Activated naive CD8-positive, alpha-beta T cell (primary cell): ENCODE data around the gene BPIFB3.
"Not testable (repeated sequence)": the region's sequence is repeated elsewhere in the genome, so short reads cannot be mapped to it uniquely, and the experiment has no call there.

Source experiments
- H3K27ac Mint-ChIP-seq: one replicate; pipeline ENCODE4 v1.8.0; 2021; ENCODE audit warnings: mixed read lengths
- H3K27me3 Mint-ChIP-seq: one replicate; pipeline ENCODE4 v1.8.0; 2021; ENCODE audit warnings: mixed read lengths
- H3K36me3 Mint-ChIP-seq: one replicate; pipeline ENCODE4 v1.8.0; 2021; ENCODE audit warnings: mixed read lengths
- H3K4me1 Mint-ChIP-seq: one replicate; pipeline ENCODE4 v1.8.0; 2021; ENCODE audit warnings: low read depth, mixed read lengths
- H3K4me3 Mint-ChIP-seq: one replicate; pipeline ENCODE4 v1.8.0; 2021; ENCODE audit warnings: mild to moderate bottlenecking, mixed read lengths
- H3K9me3 Mint-ChIP-seq: one replicate; pipeline ENCODE4 v1.8.0; 2021; ENCODE audit warnings: low read depth, mixed read lengths

The BPIFB3 gene

DNA sequence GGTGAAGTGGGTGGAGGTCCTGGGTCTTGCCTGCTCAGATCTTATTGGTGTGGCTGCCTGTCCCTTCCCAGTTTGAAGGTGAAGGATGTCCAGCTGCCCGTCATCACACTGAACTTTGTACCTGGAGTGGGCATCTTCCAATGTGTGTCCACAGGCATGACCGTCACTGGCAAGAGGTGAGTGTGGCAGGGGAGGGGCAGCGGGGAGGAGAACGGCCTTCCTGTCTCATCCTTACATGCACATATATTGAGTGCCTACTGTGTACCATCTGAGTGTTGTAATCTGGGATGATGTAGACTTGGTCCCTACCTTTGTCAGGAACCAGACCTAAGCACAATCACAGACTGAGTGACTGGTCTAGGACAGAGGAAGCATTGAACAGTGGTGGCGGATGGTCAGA lies 19.6 kb upstream of the BPIFB3 start:
- Mint-ChIP-seq H3K4me1 (no peaks in the 10 kb centered on the region), H3K27ac (no peak overlapping the region), H3K36me3 (no peaks in the 10 kb centered on the region)

DNA sequence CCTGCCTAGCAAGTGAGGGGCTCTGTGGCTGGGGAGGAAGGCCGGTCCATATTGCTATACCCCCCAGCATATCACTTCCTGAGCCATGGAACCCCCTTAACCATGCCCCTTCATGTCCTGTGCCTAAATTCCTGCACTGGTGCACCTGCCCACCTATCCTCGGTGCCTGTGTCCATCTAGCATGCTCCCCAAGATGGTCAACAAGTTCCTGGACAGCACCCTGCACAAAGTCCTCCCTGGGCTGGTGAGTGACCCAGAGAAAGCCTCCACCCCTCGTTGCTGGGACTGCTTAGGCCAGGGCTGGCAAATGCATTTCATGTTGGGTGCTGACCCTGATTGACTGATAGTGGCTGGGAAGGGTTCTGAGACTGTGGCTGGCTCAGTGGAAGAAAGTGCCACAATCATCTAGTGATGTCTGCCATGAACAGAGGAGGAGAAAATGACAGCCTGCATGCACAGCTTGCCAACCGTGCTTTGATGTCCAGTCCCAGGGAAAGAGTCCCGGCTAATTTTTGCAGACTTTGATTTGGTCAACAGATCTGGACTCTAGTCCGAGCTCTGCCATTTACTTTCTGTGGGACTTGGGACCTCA lies 18.7 kb upstream of the BPIFB3 start:
- no peak overlapping the region for H3K4me3 Mint-ChIP-seq
- H3K36me3 Mint-ChIP-seq, result no peaks in the 10 kb centered on the region
- H3K27ac Mint-ChIP-seq, result no peak overlapping the region
- no peaks in the 10 kb centered on the region for H3K4me1 Mint-ChIP-seq
- no peaks in the 10 kb centered on the region for H3K27me3 Mint-ChIP-seq
- peaks cover 5% of the 10 kb centered on the region for H3K9me3 Mint-ChIP-seq

More for the DNA sequence above, 19.6 kb upstream of the BPIFB3 start:
- H3K27me3 Mint-ChIP-seq, result no peaks in the 10 kb centered on the region
- no peak overlapping the region for H3K4me3 Mint-ChIP-seq
- peaks cover 5% of the 10 kb centered on the region for H3K9me3 Mint-ChIP-seq

DNA sequence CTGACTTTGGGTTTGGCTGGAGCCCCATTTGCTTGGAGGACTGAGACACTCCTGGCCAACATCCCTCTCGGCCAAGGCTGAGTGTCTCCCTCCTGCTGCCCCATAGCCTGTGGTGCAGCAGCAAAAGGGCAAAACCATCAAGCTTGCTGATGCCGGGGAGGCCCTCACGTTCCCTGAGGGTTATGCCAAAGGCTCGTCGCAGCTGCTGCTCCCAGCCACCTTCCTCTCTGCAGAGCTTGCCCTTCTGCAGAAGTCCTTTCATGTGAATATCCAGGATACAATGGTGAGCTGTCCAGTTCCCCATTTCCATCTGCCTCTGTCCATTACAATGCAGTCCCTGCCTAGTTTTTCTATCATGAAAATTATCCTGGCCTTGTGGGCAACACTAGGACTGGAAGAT lies 16.2 kb upstream of the BPIFB3 start:
- no peaks in the 10 kb centered on the region for H3K27me3 Mint-ChIP-seq
- H3K36me3 Mint-ChIP-seq, result no peaks in the 10 kb centered on the region
- no peak overlapping the region for H3K27ac Mint-ChIP-seq

DNA sequence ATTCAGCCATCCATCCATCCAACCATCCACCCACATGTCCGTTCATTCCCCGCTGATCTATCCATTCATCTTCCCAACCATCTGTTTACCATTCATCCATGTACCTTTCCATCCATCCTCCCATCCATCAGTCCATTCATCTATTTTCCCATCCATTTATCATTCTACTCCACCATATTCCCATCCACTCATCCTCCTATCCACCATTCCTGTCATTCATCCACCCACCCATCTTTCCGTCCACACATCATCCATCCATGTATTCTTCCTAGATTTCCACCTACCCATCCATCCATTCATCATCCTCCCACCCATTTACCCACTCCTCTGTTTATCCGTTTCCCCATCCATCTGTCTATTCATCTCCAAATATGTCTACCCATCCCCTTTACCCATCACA lies 15.5 kb upstream of the BPIFB3 start:
- Mint-ChIP-seq H3K36me3 (no peaks in the 10 kb centered on the region), H3K27ac (no peak overlapping the region), H3K4me1 (no peaks in the 10 kb centered on the region), H3K4me3 (no peak overlapping the region), H3K27me3 (no peaks in the 10 kb centered on the region), H3K9me3 (peaks cover 2% of the 10 kb centered on the region)

More for the DNA sequence above, 16.2 kb upstream of the BPIFB3 start:
- H3K9me3 Mint-ChIP-seq, result peaks cover 5% of the 10 kb centered on the region
- no peaks in the 10 kb centered on the region for H3K4me1 Mint-ChIP-seq
- H3K4me3 Mint-ChIP-seq, result no peak overlapping the region

DNA sequence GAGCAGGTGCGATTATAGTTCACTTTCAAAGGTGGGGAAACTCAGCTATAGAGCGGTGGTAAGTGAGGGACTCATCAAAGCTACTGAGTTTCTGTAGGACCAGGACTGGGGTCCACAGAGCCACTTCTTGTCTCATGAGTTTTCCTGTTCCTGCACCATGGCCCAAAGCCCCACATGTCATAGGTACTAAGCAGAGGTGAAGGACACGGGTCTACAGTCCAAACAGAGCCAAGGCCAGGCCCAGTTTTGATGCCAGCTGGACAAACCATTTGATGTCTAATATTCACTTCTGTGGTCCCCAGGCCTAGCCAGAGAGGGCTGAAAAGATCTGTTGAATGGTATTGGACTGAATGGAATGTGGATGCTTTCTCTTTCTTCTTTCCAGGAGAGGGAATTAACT lies 11.3 kb upstream of the BPIFB3 start:
- no peak overlapping the region for H3K4me3 Mint-ChIP-seq
- H3K27me3 Mint-ChIP-seq, result no peaks in the 10 kb centered on the region
- H3K4me1 Mint-ChIP-seq, result no peaks in the 10 kb centered on the region
- H3K9me3 Mint-ChIP-seq, result peaks cover 14% of the 10 kb centered on the region
- H3K27ac Mint-ChIP-seq, result no peak overlapping the region
- peaks cover 4% of the 10 kb centered on the region for H3K36me3 Mint-ChIP-seq

DNA sequence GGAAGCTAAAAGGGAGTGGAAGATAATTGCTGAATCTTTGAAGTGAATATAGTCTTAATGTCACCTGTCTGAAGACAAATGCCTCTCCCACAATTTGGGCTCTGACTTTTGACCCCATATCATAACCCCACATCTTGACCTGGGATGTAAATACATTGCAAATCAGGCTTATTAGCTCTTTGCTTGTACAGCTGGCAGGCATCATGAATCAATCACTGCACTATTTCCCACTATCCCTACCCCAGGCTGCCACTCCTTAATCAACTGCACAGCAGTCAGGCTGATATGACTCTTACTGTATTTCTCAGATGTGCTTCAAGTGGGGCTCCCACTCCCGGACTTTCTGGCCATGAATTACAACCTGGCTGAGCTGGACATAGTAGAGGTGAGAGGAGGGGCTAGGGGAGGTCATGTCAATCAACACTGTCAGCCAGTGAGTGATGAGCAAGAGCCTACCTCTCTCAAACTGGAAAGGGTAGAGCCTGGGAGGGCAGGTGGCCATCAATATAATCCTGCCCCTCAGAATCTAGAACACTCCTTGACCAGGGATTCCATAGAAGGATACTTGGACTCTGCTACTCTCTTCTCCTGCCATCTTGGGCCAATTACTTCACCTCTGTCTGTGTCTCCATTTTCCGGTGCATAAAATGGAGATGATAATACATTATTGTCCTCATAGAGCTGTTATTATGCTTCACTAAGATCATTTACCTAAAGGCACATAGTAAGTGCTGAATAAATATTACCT lies 10.5 kb upstream of the BPIFB3 start:
- Mint-ChIP-seq H3K36me3 (peaks cover 4% of the 10 kb centered on the region), H3K9me3 (peaks cover 14% of the 10 kb centered on the region), H3K27ac (no peak overlapping the region), H3K27me3 (no peaks in the 10 kb centered on the region), H3K4me1 (no peaks in the 10 kb centered on the region), H3K4me3 (no peak overlapping the region)

DNA sequence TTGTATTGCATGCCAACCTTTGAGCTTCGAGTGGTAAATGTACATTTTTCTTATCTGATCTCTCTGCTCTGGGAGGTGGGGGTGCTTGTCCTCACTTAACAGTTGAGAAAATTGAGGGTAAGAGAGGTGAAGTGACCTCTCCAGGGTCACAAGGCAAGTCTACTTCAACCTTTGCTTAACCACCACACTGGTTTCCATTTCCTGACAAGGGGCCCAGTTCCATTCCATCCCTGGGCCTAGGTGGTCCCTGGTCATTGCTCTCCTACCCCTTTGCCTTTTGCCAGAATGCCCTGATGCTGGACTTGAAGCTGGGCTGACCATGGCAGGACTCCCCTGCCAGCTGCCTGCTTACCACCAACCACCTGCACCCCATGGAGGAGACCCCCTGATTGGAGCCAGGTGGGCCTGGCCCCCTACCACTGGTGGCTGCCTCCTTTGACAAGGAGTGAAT lies 9.9 kb upstream of the BPIFB3 start:
- Mint-ChIP-seq H3K27me3 (no peaks in the 10 kb centered on the region), H3K4me1 (no peaks in the 10 kb centered on the region), H3K4me3 (no peak overlapping the region), H3K27ac (no peak overlapping the region), H3K36me3 (peaks cover 4% of the 10 kb centered on the region), H3K9me3 (peaks cover 14% of the 10 kb centered on the region)

DNA sequence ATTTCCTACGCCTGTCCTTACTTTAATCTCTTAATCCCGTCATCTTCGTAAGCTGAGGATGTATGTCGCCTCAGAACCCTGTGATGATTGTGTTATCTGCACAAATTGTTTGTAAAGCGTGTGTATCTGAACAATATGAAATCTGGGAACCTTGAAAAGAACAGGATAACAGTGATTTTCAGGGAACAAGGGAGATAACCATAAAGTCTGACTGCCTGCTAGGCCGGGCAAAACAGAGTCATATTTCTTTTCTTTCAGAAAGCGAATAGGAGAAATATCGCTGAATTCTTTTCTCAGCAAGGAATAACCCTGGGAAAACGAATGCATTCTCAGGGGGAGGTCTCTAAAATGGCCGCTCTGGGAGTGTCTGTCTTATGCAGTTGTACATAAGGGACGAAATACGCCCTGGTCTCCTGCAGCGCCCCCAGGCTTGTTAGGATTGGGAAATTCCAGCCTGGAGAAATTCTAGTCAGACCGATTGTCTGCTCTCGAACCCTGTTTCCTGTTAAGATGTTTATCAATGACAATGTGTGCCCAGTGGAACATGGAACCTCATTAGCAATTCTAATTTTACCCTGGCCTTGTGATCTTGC lies 8.5 kb upstream of the BPIFB3 start:
- not testable (repeated sequence) for H3K36me3 Mint-ChIP-seq, H3K4me3 Mint-ChIP-seq, H3K4me1 Mint-ChIP-seq, H3K27me3 Mint-ChIP-seq, H3K27ac Mint-ChIP-seq
- H3K9me3 Mint-ChIP-seq, result peaks cover 14% of the 10 kb centered on the region

DNA sequence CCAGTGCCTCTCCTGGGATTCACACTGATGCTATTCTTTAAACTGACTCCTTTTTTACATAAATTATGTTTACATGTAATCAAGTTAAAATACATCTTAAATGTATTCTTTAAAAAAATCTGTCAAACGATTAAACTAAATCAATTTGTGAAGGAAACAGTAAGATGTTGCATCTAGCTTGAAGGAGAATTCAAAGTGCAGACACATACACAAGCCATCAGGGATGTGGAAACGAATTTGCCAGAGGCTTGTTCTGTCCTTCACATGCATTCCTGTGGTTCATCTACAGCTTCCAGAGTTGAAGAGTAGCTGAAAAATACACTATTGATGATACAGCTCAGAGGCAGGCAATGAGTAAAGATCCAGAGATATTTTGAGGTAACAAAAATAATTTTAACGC lies 7.3 kb upstream of the BPIFB3 start:
- Mint-ChIP-seq H3K9me3 (peaks cover 14% of the 10 kb centered on the region), H3K27ac (no peak overlapping the region), H3K4me3 (no peak overlapping the region), H3K27me3 (no peaks in the 10 kb centered on the region), H3K4me1 (no peaks in the 10 kb centered on the region), H3K36me3 (peaks cover 4% of the 10 kb centered on the region)

DNA sequence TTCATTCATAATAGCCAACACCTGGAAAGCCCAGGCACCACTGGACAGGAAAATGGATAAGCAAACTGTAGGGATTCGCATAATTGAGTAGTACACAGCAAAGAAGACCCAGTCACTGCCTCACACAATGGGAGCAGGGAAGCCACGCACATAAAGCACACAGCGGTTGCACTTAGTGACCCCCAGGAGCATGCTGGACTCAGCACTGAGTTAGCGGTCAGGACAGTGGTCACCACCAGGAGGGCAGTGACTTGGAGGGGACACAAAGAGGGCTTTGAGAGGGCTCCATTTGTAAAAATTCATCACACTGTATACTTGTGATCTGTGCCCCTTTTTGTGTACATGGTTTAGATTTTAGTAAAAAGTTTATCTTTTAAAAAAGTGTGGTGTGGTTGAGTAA lies 2.4 kb upstream of the BPIFB3 start:
- Mint-ChIP-seq H3K9me3 (peaks cover 3% of the 10 kb centered on the region), H3K27ac (no peak overlapping the region), H3K36me3 (no peaks in the 10 kb centered on the region)

DNA sequence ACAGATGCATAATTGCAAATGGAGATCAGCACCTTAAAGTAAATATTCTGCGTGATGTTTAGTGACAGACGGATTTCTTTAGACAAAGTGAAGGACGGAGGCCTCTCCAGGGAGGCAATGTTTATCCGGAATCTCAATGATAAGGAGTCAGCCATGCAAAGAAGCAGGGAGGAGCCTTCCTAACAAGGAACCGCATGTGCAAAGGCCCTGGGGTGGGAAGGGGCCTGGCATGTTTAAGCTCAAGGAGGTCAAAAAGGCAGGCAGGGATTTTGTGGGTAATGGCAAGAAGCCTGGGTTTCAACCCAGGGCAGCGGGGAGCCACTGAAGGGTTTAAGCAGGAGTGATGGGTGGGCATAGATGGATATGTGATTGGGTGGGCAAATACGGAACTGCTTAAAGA lies 678 bp downstream of the BPIFB3 start:
- H3K9me3 Mint-ChIP-seq, result no peaks in the 10 kb centered on the region
- no peak overlapping the region for H3K4me3 Mint-ChIP-seq
- no peaks in the 10 kb centered on the region for H3K4me1 Mint-ChIP-seq
- H3K36me3 Mint-ChIP-seq, result no peaks in the 10 kb centered on the region
- no peaks in the 10 kb centered on the region for H3K27me3 Mint-ChIP-seq
- no peak overlapping the region for H3K27ac Mint-ChIP-seq

More for the DNA sequence above, 2.4 kb upstream of the BPIFB3 start:
- Mint-ChIP-seq H3K4me3 (no peak overlapping the region), H3K4me1 (no peaks in the 10 kb centered on the region), H3K27me3 (no peaks in the 10 kb centered on the region)

DNA sequence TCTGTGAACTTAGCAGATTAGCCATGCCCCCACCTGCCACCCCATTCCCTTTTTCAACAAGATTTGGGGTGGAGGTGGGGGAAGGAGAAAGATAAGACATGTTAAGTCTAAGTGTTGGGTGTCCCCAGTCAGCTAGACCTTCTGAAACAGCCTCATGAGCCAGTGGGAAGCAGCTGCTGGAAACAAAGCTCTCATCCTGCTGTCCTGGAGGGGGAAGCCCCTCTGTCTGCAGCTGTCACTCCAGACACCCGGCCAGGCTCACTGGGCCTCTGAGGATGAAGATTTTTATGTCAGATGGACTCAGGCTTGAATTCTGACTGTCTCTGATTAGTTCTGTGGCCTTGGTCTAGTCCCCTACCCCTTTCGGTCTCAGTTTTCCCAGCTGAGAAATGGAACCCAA lies 1.1 kb downstream of the BPIFB3 start:
- no peaks in the 10 kb centered on the region for H3K4me1 Mint-ChIP-seq
- no peaks in the 10 kb centered on the region for H3K36me3 Mint-ChIP-seq
- no peak overlapping the region for H3K27ac Mint-ChIP-seq
- no peaks in the 10 kb centered on the region for H3K9me3 Mint-ChIP-seq
- no peaks in the 10 kb centered on the region for H3K27me3 Mint-ChIP-seq
- H3K4me3 Mint-ChIP-seq, result no peak overlapping the region

DNA sequence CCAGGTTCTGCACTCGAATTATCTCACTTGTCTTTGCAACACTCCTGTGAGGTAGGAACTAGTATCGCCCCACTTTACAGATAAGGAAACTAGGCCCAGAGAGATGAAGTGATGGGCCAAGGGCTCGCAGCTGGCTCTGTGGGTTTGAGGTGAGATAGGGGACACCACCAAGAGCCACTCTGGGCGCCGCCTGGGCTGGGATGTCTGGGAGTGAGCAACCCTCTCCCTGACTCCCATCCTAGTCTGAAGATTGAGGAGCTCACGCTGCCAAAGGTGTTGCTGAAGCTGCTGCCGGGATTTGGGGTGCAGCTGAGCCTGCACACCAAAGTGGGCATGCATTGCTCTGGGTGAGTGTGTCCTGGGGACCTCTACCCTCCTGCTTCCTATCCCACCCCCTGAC lies 5.4 kb downstream of the BPIFB3 start:
- Mint-ChIP-seq H3K36me3 (no peaks in the 10 kb centered on the region), H3K27ac (no peak overlapping the region), H3K4me1 (no peaks in the 10 kb centered on the region), H3K27me3 (no peaks in the 10 kb centered on the region), H3K9me3 (no peaks in the 10 kb centered on the region), H3K4me3 (no peak overlapping the region)

DNA sequence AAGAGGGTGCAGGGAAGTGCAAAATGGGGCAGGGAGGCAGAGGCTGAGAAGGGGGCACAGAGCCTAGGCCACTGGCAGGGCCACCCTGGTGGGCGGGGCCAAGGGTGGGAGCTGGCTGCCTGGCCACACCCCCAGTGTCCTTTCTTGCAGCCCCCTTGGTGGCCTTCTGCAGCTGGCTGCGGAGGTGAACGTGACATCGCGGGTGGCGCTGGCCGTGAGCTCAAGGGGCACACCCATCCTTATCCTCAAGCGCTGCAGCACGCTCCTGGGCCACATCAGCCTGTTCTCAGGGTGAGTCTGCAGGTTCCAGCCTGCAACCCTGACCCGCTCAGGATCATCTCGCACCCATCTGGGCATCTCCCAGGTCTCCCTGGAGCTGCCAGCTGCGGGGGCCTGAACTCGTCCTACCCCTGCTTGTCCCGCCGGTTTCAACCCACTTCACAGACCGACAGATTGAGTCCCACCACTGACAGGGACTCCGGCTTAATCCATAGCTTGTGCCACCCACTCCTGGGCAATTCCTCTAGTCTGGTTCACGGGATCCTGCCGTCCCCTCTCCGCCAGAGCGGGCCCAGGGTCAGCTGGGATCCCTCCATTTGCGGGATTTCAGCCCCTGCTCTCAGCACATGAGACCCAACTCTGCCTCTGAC lies 6.2 kb downstream of the BPIFB3 start:
- H3K27ac Mint-ChIP-seq, result no peak overlapping the region
- no peak overlapping the region for H3K4me3 Mint-ChIP-seq
- H3K9me3 Mint-ChIP-seq, result no peaks in the 10 kb centered on the region
- H3K27me3 Mint-ChIP-seq, result no peaks in the 10 kb centered on the region
- H3K36me3 Mint-ChIP-seq, result no peaks in the 10 kb centered on the region
- no peaks in the 10 kb centered on the region for H3K4me1 Mint-ChIP-seq

DNA sequence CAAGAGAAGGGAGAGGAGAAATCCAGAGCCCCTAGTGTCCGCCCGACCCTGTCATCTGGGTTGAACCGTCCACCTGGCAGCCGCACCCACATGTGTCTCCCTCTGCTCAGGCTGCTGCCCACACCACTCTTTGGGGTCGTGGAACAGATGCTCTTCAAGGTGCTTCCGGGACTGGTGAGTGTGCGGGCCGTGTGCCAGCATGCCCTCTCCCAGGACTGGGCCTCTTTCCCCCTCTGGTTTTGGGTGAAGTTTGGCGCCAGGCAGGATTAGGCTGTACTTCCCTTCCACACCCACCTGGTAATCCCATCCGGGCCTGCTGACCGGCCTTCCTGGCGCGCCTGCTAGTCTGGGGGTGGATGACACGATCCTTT lies 7.9 kb downstream of the BPIFB3 start:
- no peak overlapping the region for H3K4me3 Mint-ChIP-seq
- no peaks in the 10 kb centered on the region for H3K4me1 Mint-ChIP-seq
- H3K36me3 Mint-ChIP-seq, result no peaks in the 10 kb centered on the region
- H3K27me3 Mint-ChIP-seq, result no peaks in the 10 kb centered on the region
- H3K9me3 Mint-ChIP-seq, result no peaks in the 10 kb centered on the region
- no peak overlapping the region for H3K27ac Mint-ChIP-seq
